Germinal center (tissue), 1 donor: ENCODE data around the gene CCL13.
A peak's percentile ranks its signal among the peaks of the same experiment; 100 is the strongest.

Experiments
- DNase-seq: peaks from one replicate; pipeline ENCODE4 v3.0.0; 2012; ENCODE audit warnings: mixed read lengths, low spot score

Gene CCL13

GRCh38 chr17:34363183-34363661 is 6.9 kb downstream of the CCL13 start, which contains the start of gene CCL1:
CCL1 (minus strand) TSS chr17:34363233; CDS start chr17:34363161, 72 bp downstream.
- no peak for DNase-seq

DNA sequence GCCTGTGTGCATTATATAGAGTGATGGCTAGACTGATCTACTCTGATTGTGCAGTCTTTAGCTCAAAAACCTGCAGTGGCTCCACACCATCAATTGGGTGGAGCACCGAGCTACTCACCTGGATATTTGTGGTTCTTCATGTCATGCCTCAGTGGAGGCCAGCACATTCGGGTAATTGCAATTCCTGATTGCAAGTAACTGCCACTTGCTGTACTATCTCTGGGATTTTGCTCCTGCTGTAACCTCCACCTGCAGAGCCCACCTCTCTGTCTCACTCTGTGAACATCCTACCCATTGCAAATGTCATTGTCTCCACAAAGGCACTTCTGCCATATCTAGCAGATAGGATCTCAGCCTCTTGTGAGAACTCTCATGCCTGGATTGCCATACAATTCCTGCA is 8.5 kb downstream of the CCL13 start:
- DNase-seq = no peak

DNA sequence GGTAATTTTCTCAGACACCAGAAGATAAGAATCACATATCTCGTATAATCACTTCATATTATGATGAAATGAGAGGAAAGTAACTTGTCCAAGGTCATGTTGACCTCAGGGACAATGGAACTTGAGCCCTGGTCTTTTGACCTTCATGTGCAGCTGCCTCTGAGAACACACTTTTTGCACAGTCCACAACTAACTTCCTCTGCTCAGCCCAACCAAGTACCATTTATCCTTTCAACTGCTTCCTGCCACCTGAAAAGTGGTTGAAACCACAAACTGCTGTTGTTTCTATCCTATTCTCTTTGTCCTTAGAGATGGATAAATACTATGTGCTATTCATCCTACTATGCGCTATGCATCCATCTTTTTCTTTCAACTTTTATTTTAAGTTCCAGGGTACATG is 9.1 kb downstream of the CCL13 start:
- no peak for DNase-seq

- no peak for DNase-seq
These were observed 9.7 kb downstream of the CCL13 start for GRCh38 chr17:34366010-34366409.

- no peak for DNase-seq
These were observed 10.3 kb downstream of the CCL13 start for GRCh38 chr17:34366529-34367107.

GRCh38 chr17:34367486-34368195 is 11.4 kb downstream of the CCL13 start:
- no peak for DNase-seq

GRCh38 chr17:34368196-34368945 is 12.1 kb downstream of the CCL13 start:
- no peak for DNase-seq

DNA sequence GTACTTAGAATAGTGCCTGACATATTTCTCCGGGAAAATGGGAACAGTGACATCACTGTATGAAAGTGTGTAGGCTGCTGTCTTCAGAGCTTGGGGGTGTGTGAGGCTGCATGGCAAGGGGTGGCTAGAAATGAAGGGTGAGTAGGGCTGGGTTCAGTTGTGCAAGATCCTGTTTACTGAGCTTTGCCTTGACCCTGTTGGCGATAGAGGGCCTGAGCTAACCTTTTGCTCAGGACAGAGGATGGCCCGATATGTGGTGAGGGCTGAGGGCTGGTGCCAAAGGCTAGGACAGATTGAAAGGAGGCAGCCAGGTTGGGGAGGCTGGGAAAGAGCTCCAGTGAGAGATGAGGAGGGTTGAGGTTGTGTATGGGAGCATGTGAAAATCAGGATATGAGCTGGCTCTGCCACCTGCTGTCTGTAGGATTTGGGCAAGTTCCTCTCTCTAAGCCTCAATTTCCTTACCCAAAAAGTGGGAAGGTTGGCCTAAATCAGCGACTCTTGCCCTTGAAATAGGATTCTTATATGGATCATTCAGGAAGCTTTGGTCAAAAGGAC is 12.7 kb downstream of the CCL13 start:
- DNase-seq = no peak

DNA sequence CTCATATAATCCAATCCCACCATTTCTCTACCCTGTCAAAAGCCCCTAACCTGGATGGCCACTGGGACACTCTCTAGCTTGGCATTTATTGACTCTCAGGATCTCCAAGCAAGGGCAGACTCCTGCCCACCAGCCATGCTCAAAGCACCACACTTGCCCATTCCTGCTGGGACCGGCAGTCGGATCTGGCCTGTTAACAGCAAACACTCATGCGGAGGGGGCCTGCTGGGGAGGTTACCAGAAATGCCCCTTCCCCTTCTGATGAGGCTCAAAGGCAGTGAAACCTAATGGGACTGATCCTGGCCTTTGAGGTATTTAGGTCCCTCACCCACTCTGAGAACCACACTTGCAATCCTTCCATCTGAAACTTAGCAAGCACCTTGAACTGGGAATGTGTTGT is 13.3 kb downstream of the CCL13 start:
- DNase-seq = no peak

DNA sequence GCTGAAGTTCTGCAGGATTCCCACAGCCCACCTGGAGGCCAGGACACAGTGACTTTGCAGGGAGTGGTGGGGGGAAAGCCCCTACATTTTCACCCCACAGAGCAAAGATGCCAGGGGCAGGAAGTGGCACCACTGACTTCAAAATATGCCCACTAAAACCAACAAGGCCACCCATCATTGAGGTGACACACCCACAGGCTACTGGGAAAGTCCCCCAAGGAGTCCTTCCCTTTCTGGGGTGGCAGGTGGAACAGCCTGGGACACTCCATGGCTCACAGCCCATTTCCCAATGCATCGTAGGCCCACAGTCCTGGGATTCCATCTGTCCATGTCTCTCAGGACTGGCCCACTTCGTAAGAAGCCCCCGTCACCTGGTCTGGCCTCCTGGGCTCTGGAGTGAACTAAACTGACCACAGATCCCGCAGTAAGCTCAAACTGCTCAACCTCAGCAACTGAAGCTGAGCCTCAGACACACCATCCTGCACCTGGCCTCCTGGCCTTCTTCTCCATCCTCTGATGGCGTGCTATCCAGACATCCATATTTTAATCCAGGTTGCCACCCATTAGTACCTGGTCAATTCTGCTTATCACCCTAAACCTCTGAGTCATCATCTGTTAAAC is 14.2 kb downstream of the CCL13 start:
- DNase-seq = no peak

- no peak for DNase-seq
These were observed 14.7 kb downstream of the CCL13 start for GRCh38 chr17:34370997-34371395.

DNA sequence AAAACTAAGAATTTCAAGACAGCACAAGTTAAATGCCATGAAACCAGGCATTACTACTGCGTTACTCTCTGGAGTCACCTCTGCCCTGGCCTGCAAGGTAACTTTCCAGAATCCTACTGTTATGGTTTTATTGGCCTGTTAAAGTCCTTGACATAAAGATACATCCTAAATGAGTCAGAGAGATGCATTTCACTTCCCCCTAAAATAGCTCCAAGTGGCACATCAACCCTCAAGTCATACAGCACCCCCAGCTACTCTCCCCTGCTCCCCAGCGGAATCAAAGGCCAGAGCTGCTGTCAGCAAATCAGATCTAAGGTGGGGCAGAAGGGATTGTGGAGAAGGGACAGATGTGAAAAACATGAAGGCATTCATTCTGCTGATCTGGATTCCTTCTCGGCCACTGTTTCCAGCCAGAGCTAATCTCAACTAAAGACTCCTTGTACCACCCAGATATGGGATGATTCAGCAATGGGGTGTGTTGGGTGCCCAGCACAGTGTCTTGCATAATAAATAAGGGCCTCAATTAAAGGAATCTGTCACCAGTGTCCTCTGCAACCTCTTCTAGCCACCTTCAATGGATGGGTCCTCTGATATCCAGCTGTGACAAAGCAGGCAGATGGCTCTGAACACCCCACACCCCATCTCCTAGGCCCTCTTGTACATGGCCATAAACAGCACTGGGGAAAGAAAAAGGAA is 15.3 kb downstream of the CCL13 start:
- no peak for DNase-seq

GRCh38 chr17:34374457-34374856 is 18.2 kb downstream of the CCL13 start:
- DNase-seq = no peak

GRCh38 chr17:34375426-34375997 is 19.2 kb downstream of the CCL13 start:
- DNase-seq = no peak

DNA sequence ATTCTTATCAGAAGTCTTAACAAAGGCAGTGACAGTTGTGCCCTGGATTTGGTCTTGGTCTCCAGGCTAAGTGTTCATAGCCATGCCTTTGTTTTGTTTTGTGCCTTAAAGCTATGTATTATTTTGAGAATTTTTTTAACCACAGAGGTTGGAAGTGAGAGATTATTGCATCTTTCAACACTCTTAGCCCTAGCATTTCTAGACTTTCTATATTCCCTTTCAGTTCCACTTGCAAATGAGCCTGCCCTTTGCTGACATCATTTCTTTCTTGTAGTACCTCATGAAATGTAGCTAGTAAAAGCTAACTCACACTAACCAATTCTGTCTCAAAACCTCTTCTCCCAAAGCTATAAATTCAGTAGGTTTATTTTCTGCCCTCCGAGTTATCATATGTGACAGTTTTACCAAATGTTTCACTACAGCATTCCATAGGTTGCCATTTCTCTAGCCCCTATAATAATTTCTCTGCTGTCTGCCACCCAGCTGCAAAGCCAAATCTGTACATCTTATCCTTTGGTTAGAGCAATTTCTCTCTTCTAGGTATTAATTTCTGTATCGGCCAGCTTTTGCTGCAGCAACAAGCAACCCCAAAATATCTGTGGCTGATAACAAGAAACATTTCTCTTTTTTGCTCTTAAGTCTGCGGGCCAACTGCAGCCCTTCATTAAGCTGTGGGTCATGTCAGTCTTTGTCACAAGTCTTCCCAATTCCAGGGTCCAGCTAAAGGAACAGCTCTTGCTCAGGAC is 21.0 kb downstream of the CCL13 start:
- DNase-seq = no peak

GRCh38 chr17:34378664-34379101 is 22.4 kb downstream of the CCL13 start:
- DNase-seq = peak; percentile 72

DNA sequence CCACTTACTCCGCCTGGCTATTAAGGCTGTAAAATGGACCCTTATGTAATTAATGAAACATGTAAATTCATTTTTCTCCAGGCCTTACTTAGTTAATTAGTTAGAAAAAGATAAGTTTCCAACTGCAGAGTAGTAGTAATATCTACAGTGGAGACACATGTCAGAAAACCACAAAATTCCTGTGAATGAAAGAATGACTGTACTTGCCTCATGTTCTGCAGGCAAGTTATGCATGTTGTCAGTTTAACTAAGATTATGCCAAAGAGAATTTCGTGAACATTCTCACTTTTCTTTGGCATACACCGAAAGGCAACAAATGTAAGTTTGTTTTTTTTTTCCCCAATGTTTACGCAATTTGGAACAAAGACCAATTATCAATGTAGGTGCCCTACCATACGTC is 23.6 kb downstream of the CCL13 start:
- no peak for DNase-seq

DNA sequence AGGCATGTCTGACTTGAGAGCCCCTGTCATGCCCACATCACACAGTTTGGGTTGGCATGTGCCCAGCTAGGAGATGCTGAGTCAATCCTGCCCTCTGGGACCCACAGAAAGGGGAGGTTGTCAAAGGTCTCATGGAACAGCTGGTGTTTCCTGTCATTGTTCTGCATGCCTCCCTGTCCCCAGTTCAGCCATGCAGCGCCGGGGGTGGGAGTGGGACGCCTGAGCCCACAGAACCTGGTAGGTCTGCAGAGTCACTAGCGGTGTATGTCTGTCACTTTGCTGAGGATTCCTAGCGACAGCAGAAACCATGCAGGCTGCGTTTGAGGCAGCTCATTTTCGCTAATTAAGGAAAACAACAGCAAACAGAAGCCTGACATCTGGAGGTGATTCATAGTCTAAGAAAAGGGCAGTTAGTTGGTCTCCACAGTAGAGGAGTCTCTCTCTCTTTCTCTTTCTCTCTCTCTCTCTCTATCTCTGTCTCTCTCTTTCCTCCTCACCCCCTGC is 26.4 kb downstream of the CCL13 start:
- no peak for DNase-seq

DNA sequence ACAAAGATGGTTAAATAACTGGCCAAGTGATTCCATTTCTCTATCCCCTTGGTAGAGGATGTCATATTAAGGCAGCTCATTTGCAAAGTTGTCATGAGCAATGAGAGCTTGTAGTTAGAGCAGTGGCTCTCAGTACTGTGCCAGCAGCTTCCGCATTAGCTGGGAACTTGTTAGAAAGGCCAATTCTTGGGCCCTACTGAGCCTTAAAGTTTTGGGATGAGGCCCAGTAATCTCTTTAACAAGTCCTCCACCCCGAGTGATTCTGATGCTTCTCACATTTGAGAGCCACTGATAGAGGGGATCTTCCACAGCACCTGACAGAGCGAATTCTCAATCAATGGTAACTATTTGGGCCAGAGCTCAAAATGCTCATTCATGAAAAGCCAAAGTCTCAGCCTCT is 26.9 kb downstream of the CCL13 start:
- DNase-seq = no peak

DNA sequence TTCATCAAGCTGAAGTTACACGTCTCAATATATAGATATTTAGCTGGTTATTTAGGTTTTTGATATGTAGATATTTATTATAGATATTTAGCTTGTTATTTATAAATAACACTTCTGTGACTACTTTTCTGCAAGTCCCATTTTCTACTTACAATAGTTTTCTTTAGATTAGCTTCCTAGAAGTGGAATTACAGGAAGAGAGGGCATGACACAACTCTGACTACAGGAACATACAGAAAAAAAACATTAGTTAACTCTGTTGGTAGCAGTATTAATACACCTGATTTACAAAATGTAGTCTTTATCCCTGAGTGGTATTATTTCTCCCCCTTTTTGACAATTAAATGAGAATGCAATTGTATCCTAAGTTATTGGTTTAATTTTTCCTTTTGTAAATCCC is 28.0 kb downstream of the CCL13 start:
- no peak for DNase-seq
